Stomach (tissue), 4 donors: ENCODE measurements around the gene SYVN1.

Experiments
- CTCF ChIP-seq, 7 experiments: fragments of 450-650 bp in 4 of 7; fragments of 200-600 bp in 3 of 7; sonication (generic) in 3 of 7; IDR thresholded peaks; one replicate each; pipeline ENCODE4 v1.5.1; 2016 to 2019; ENCODE audit warnings: antibody characterized with exemption in 7 of 7, control low read depth in 2 of 7, mild to moderate bottlenecking in 1 of 7
- POLR2A ChIP-seq, 4 donors: fragments of 450-650 bp; IDR thresholded peaks; one replicate each; pipeline ENCODE4 v1.6.1; 2016; ENCODE audit warnings: antibody characterized with exemption in 4 of 4, control low read depth in 2 of 4, mild to moderate bottlenecking in 1 of 4, moderate library complexity in 1 of 4
- POLR2AphosphoS5 ChIP-seq, 3 donors: sonication (generic); formaldehyde crosslinking; IDR thresholded peaks; one replicate each; pipeline ENCODE4 v1.6.1; 2016; ENCODE audit warnings: antibody characterized with exemption in 3 of 3

GRCh38 chr11:65172600-65172999 is 38.3 kb upstream of the SYVN1 start:
- TF ChIP-seq POLR2A (IDR thresholded peaks at IDR 0.05) (no peak), CTCF (IDR thresholded peaks at IDR 0.05) (no peak), POLR2AphosphoS5 (IDR thresholded peaks at IDR 0.05) (no peak)
